Activated CD4-positive, alpha-beta T cell treated with anti-CD3 and anti-CD28 coated beads, Interleukin-2, amount 50 U/mL, for 4 hours (primary cell): ENCODE measurements around the gene AMBN.
"Not testable (repeated sequence)": the region's sequence is repeated elsewhere in the genome, so short reads cannot be mapped to it uniquely, and the experiment has no call there.

Source experiments
- DNase-seq, 2 experiments: peaks; one replicate each; pipeline ENCODE4 v3.0.0-alpha.2; 2020

The AMBN gene

DNA sequence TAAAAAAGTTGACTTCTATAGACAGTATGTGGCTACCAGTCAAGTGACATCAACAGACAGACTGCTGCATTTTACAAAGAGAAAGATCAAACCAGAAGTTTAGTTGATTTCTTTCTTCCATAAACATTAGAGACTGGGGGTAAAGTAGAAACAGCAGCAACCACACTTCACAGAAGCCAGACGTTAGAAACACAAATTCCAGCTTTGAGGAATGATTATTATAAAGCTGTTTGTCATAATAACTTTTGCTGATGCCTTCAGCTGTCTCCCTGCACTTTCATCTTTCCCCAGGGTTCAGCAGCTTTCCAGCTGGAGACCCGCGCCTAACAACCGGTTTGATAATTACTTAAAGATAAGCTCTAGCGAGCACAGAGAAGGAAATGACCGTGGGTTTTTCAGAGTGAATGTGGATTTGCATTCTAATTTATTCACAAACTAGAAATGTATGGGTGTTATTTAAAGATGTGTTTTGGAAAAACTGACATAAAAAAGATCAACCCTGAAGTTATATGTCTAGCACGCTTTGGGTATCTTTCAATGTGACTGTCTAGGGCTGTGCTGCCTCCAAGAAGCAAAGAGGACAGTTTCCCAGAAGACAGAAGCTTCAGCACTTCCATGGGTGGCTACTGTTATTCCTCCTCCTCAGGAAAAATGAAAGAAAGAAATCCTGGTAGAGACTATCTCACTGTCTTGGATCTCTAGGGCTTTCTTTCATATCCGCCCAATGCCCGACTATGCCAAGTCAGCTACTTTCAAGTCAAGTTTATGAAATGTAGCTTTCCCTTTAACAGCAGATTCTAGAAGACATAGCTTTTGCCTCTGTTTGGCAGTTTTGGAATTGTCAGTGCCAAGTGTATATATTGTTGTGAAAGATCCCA is 21.5 kb downstream of the AMBN start:
- no peak for DNase-seq

DNA sequence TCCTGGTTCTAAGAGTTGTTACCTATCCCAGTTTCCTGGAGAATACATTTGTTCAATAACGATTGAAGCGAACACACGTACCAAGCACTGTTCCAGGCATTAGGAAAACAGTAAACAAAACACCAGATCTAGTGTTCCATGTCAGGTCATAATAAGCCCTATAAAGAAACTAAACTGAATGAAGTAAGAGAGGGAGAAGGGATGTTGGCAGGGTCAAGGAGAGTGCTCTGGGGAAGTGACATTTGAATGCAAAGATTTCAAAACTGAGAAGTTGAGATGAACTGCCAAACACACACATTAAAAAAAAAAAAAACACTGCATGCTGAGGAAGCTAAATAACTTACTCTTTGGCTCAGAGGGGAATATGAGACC is 22.1 kb downstream of the AMBN start:
- DNase-seq: no peak

DNA sequence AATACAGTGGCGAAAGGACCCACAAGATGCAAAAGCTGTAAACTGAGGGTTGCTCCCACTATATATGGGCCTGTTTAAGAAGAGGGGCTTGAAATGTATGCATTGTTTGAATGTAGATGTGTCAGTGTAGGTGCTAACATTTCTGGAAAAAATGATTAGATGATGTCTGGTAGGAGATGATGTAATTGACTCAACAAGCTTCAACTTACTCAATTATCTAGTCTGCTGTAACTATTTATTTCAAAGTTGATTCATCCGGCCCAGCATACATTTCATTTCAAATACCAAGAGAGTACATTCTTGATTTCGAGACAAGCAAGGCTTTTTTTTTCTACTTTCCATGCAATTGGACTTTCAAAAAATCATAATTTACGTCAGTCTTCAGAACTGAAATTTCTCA is 27.2 kb downstream of the AMBN start:
- DNase-seq: no peak

DNA sequence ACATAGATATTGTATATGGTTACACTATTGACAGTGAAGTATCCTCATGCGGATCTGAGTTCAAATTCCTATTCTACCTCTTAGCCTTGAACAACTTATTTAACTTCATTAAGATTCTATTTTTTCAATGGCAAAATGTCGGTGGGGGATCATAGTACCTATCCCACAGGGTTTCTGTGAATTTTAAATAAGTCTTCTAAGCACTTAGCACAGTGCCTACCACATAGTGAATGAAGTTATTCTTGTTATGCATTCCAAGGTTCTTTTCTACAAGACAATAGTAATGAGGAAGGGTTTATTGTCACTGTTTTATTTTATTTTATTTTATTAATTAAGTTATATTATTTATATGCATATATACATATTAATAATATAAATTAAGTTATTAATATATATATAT is 27.7 kb downstream of the AMBN start:
- DNase-seq: no peak

DNA sequence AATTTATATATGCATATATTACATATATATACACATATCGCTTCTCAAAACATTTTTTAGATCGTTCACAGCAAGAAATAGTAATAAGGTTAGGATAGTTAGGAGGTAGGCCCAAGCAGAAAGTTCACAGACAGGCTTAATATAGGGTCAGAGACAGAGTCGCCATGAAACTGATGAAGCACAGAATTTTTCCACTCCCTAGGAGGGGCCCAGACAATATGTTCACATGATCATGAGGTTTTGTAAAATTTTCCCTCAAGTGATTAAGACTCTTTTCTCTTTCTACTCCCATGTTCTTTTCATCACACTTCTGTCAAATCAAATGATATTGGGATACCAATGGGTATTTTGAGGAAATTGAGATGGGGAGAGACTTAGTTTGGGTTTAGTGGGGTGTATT is 31.3 kb downstream of the AMBN start:
- DNase-seq: no peak

DNA sequence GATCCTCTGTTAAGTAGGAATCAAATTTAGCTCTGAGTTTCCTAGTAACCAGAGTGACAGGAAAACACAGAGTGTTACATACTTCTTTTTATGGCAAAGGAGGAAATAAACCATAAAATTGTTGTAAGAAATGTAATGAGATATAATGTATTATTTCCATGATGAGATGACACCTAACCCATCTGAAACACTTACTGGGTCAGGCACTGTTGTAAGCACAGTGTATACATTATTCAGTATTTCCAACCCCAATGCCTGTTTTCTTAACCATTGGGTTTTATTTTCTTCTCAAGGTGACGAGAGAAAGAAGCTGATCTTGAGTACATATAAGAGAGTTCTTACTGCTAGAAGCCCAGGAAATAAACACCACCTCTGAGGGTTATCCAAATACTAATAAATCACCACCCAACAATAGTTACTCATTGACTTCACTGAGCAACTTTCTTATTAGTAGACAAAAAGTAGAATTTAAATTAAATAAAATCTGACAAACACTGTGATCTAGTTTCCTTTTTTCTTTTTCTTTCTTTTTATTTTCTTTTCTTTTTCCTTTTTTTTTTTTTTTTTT is 32.3 kb downstream of the AMBN start:
- DNase-seq: no peak

DNA sequence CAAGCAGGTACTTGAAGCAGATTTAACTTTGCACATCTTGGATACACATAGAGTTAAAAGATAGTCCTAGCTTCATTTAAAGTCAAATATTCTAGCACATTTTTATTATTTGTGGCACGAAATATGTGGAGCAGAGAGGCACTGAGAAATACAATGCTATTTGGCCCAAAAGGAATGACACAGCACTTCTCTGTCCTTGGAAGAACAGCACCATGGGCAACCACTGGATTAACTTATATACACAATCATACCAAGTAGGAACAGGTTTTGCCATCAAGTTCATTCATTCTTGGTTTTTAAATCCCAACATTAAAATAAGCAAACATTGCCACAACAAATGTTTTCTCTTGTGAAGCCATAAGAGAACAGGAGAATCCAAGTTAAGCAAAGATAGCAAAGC is 35.6 kb downstream of the AMBN start:
- no peak for DNase-seq

DNA sequence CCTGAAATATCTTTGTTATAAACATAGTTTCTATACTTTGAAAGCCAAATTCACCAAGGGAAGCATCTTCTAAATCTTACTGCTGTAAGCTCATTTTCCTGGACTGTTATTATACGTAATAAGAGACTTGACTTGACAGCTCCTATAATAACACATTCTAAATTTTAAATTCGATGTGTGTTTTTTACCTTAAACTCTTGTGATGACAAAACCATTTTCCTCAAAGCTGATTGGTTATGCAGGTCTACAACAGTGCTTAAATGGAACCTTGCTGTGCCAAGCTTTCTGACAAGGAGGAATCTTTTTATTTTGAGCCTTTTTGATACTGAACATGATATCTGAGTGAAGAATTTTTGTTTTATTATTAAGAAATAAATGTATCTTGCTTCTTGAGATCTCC is 36.4 kb downstream of the AMBN start, which contains the start of gene ENAM:
Gene ENAM (plus strand): TSS at position 301 of the 400 bp plus-strand sequence. CDS start 757 bp downstream, outside the sequence.
- no peak for DNase-seq

DNA sequence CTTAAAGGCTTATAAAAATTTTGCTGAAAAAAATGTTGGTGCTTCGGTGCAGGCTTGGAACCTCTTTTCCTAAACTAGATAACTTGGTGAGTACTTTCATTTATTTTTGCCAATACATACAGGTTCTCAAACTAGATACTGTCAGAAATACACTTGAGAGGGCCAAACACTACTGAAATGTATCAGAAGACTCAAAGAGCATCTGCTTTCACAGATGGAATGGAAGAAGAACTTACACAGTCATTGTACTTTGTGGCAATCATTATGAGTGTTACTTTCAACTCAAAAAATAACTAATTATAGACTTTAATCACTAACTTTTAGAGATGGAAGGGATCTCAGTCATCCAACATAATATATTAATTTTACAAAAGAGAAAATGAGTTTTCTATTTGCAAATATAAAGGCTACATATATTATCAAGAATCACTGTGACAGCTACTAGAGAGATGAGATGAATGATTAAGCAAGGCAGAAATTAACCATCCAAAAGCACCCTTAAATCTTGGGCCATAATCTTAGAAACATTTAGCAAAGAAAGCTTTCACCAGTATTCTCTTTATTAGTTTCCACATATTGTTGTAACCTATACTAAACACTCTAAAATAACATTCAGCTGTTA is 37.5 kb downstream of the AMBN start:
- no peak for DNase-seq

DNA sequence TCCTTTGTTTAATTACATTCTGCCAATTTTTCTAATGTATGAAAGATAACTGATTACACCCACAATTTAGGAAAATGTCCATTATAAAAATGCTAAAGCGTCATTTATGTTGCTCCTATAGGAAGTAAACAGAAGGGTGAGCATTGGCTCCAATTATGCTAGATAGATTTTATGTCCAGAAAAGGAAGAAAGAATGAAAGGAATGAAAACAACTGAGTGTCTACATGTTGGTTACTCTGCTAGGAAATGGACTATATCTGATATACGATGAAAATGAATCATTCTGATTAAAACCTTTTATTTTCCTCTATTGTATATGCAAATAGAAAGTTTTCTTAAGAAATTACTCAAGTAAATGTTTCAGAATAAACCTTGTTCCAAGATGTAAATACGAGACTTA is 38.1 kb downstream of the AMBN start:
- DNase-seq: no peak

DNA sequence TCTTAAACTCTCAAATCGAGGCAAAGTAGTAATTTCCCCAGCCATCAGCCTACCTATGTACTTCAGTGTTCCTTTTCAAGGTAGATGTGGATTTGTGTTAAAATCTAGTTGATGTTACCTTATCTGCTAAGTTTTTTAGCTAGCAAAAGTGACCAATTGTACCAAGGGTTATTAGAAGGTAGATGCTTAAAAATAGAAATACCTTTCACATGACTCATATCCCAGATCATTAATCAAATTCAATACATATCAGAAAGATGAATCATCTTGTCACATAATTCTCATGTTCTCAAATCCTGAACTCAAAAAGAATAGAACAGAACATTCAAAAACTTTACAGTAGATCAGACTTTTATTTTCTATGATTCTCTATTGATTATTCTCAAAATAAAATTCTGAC is 40.0 kb downstream of the AMBN start:
- DNase-seq: no peak

DNA sequence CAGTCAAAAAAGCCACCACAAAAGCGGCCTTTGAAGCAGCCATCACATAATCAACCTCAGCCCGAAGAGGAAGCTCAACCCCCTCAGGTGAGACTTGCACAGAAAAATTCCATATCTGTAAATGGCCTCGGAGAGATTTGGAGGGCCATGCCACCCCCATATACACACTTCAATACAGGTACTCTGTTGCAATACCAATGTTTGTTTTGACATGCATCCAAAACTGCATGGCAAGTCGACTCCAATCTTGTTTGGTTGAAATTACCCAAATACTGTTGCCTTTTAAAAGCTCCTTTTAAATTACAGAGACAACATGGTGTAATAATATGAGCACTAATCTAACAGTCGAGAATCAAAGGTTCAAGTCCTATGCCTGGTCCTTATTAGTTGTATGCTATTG is 42.4 kb downstream of the AMBN start:
- no peak for DNase-seq

DNA sequence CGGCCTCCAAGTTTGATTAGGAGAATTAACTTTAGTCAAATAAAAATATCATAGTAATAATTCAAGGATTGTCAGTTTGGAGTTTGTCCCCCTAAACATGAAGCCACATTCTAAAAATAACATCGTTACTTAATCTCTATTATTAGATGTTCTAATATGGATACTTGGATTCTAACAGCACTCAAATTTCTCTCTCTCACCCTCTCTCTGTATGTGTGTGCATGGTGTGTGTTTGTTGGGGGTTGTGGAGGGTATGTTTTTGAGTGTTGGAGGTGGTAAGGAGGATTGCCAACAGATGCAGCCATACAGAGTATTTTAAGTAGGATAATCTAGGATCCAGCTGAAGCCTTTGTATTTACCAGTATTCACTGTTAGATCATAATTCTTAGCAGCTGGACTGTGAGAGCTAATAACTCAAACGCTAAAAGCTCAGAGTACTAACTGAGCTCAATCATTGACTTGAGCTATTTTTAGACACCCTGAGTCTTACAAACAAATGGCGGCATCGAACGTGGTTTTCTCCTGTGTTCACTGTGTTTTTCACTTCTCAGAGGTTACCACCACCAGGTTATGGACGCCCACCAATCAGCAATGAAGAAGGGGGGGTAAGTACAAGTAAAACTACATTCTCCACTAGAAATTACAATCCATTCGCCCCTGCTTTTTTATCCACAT is 45.3 kb downstream of the AMBN start:
- DNase-seq: no peak

DNA sequence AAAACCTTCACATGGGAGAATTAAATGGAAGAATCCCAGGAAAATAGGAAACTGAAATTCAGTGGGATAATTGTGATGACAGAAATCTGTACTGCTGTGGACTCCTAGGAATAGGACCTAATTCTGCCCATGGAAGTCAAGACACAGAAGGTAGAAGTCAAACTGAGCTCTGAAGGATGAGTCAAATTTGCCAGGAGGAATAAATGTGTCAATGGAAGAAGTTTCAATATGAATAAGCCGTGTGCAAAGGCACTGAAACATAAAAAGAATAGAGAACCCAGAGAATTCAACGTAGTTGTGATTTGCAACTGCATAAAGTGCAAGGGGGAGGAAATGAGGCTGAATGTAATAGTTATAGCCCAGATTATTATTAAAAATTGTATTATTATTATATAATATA is 48.1 kb downstream of the AMBN start:
- no peak for DNase-seq

DNA sequence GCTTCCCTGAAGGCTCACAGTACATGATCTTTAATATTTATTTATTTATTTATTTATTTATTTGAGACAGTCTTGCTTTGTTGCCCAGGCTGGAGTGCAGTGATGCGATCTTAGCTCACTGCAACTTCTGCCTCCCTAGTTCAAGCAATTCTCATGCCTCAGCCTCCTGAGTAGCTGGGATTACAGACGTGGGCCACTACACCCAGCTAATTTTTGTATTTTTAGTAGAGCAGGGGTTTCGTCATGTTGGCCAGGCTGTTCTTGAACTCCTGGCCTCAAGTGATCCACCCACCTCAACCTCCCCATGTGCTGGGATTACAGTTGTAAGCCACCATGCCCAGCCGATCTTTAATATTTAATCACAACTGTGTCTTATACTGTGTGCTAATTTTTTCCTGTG is 58.7 kb downstream of the AMBN start:
- DNase-seq: not testable (repeated sequence)

DNA sequence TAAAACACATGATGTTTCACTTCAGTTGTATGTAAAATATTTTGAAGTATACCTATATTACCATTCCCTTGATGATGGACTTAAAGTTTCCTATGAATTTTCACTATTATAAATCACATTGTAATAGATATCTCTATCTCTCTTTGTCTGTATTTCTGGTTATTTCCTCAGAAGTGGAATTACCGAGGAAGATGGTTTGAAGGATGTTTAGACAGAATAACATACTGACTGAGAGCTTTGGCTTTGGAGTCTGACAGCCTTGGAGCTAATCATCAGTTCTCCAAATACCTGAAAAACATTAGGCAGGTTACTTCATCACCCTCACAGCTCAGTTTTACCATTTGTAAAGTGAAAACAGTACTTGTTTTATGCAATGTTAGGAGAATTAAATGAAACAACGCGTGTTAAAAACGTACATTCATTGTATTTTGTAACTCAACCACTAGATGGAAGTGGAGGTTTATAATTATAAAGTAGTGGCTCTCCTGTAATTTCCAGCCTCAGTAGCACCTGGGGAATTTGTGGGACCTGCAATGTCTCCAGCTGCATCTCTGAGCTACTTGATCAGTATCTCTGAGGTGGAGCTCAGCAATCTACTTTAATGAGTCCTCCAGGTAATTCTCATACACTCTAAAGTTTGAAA is 59.9 kb downstream of the AMBN start:
- no peak for DNase-seq

DNA sequence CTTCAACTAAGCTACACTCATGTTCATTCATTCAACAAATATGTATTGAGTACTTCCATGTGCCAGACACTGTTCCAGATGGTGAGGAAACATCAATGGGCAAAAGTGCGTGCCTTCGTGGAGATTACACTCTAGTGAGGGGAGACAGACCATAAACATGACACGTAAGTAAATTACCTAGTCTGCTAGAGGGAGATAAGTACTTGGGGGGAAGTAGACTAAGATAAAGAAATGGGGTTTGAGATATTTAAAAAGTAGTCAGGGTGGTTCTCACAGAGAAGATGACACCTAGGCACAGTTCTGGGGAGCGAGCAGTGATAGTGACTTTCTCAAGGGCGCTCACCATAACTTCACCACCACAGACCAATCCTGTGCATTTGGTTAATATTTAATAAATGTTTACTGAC is 62.6 kb downstream of the AMBN start:
- no peak for DNase-seq
